MG63 (cell line): Measurements from ENCODE around the gene HARS2. TPM values are rescaled to one million over a fixed set of nuclear protein-coding genes. Genes with fewer than 3 reads are reported as not detected.
"Not testable (repeated sequence)": the region's sequence is repeated elsewhere in the genome, so short reads cannot be mapped to it uniquely, and the experiment has no call there.

Source experiments
- DNase-seq: peaks from one replicate; pipeline ENCODE4 v3.0.0-alpha.2; 2020
- H3K27me3 ChIP-seq: fragments of 250-450 bp; sonication (Bioruptor Pico); 2 replicates; pipeline ENCODE4 v1.5.1; 2020; ENCODE audit warnings: mild to moderate bottlenecking, moderate library complexity
- H3K36me3 ChIP-seq: fragments of 250-450 bp; sonication (Bioruptor Pico); 2 replicates; pipeline ENCODE4 v1.5.1; 2020; ENCODE audit warnings: mild to moderate bottlenecking, moderate library complexity
- H3K4me3 ChIP-seq: fragments of 250-450 bp; sonication (Bioruptor Pico); 2 replicates; pipeline ENCODE4 v1.5.1; 2020; ENCODE audit warnings: mild to moderate bottlenecking, moderate library complexity
- H3K9me3 ChIP-seq: fragments of 250-450 bp; sonication (Bioruptor Pico); 2 replicates; pipeline ENCODE4 v1.5.1; 2020; ENCODE audit warnings: mild to moderate bottlenecking, moderate library complexity
- total RNA-seq: library from RNA; depleted of rRNA; stranded (reverse); fragments of >200 nt; shearing (Covaris generic); gene quantifications from 2 replicates; pipeline ENCODE4 v1.2.3, GENCODE V29; 2014; ENCODE audit warnings: low replicate concordance; rRNA removed

The HARS2 gene, protein sequence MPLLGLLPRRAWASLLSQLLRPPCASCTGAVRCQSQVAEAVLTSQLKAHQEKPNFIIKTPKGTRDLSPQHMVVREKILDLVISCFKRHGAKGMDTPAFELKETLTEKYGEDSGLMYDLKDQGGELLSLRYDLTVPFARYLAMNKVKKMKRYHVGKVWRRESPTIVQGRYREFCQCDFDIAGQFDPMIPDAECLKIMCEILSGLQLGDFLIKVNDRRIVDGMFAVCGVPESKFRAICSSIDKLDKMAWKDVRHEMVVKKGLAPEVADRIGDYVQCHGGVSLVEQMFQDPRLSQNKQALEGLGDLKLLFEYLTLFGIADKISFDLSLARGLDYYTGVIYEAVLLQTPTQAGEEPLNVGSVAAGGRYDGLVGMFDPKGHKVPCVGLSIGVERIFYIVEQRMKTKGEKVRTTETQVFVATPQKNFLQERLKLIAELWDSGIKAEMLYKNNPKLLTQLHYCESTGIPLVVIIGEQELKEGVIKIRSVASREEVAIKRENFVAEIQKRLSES
- total RNA-seq = 41.8 and 50.1 TPM in 2 replicates

DNA sequence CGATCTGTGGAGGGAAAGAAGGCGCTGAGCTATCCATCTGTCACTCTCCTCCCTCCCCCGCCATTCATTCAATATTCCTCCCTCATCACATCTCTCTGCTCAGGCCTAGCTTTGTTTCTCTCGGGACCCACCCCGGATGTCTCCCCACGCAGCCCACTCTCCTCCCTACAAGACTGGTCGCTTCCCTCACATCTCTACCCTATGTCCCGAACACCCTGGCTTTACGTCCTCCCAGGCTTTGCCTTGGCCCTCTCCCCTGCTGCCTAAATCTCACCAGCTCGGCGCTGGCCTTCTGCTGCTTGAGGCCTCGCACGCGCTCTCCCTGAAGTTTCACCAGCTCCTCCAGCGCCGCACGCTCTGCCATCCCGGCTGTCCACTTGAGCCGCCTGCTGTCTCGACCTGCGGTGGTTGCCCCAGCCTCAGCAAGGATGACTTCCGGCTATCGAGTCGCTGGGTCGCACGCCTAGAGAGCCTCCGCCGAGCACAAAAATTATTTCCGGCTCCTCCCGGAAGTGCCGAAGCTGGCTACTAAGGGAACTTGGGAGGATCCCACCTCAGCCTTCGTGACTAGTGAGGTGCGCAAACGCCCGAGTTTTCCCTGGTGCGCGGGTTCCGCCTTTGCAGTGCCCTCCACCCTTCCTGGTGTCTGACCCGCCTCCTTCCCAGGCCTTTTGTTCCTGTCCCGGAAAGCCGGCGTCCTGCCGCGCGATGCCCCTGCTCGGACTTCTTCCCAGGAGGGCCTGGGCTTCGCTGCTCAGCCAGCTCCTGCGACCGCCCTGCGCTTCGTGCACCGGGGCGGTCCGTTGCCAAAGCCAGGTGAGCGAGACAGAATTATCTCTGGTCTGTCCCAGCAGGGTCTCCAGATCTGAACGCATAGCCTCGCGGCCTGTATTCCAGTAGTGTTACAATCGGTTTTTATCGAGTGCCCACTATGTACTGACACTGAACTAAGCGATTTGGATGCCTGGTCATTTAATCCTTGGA lies at the start of gene HARS2, which contains the start of gene HARS1:
Gene HARS2 (plus strand): TSS at position 515 of the 984 bp plus-strand sequence. CDS start 194 bp downstream, at position 709.
Gene HARS1 (minus strand): TSS at position 430 of the 984 bp plus-strand sequence. CDS start 66 bp downstream, at position 364.
- H3K27me3 ChIP-seq = no peaks in the 10 kb centered on the region
- H3K4me3 ChIP-seq = peak within 1 kb of the TSS; percentile 85
- H3K9me3 ChIP-seq = no peaks in the 10 kb centered on the region
- peak; percentile 99 for DNase-seq
- H3K36me3 ChIP-seq = peaks cover 74% of the 10 kb centered on the region

DNA sequence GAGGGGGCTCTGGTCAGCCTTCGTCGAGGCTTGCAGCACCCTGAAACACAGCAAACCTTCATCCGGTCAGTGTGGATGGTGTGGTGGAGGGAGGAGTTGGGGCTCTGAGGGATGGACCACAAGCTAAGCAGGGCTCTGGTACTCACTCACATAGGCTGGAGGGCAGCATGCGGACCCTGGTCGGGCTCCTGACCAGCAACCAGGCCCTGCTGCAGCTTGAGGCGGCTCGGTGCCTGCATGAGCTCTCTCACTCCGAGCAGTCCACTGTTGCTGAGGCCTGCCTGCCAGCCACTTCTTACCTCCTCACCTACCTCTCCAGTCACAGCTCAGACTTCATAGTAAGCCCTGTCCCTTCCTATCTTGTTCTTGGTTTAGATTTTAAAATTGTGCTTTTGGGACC lies 49.5 kb upstream of the HARS2 start:
- H3K27me3 ChIP-seq = no peaks in the 10 kb centered on the region
- H3K4me3 ChIP-seq = no peak overlapping the region
- peaks cover 57% of the 10 kb centered on the region for H3K36me3 ChIP-seq
- DNase-seq = no peak
- no peaks in the 10 kb centered on the region for H3K9me3 ChIP-seq

DNA sequence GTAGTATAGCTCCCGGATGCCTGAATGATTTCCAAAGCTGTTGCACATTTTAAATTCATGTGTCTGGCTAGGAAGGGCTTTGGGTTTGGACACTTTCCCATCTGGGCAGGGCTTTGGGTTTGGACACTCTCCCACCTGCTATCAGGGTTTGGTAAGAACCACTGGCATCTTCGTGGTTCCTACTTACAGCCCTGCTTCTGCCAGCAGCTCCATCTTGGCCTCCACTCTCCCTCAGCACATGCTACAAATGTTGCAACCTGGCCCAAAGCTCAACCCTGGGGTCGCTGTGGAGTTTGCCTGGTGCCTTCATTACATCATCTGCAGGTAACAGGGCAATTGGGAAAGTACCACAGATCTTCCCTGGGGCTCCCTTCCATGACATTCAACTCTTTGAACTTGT lies 48.5 kb upstream of the HARS2 start:
- H3K9me3 ChIP-seq = no peaks in the 10 kb centered on the region
- peak; percentile 57 for DNase-seq
- no peaks in the 10 kb centered on the region for H3K27me3 ChIP-seq
- H3K4me3 ChIP-seq = no peak overlapping the region
- H3K36me3 ChIP-seq = peaks cover 63% of the 10 kb centered on the region

DNA sequence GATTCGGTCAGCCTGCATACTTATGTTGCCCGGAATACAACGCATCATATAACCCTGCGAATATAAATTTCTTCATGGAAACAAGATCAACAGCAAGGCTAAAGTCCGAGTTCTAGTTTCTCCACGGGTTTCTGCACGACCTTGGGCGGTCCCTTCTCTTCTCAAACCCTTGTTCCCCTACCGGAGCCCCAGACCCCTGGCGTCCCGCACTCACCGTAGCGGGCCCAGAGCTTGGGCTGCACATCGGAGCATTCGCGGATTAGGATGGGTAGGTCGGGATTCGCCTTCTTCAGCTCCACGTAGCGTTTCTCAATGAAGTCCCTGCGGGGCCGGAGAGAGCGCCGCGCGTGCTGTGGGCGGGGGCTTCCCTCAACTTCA lies 44.2 kb upstream of the HARS2 start:
- H3K36me3 ChIP-seq = peaks cover 84% of the 10 kb centered on the region
- peak overlapping the region; percentile 86 for H3K4me3 ChIP-seq
- no peak for DNase-seq
- H3K27me3 ChIP-seq = no peaks in the 10 kb centered on the region
- H3K9me3 ChIP-seq = no peaks in the 10 kb centered on the region

DNA sequence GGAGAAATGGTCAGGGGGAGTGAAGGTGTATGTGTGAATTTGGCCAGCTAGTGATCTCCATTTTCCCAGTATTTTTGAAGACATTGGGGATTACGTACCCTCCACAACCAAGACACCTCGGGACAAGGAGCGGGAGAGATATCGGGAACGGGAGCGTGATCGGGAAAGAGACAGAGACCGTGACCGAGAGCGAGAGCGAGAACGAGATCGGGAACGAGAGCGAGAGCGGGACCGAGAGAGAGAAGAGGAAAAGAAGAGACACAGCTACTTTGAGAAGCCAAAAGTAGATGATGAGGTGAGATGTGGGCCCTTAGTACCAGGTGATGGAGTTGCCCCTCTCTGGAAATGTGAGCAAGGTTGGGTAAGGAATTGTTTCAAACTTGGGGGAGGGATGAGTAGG lies 32.4 kb upstream of the HARS2 start:
- Histone ChIP-seq H3K4me3 (no peak overlapping the region), H3K9me3 (no peaks in the 10 kb centered on the region), H3K27me3 (no peaks in the 10 kb centered on the region), H3K36me3 (peaks cover 88% of the 10 kb centered on the region)
- no peak for DNase-seq

DNA sequence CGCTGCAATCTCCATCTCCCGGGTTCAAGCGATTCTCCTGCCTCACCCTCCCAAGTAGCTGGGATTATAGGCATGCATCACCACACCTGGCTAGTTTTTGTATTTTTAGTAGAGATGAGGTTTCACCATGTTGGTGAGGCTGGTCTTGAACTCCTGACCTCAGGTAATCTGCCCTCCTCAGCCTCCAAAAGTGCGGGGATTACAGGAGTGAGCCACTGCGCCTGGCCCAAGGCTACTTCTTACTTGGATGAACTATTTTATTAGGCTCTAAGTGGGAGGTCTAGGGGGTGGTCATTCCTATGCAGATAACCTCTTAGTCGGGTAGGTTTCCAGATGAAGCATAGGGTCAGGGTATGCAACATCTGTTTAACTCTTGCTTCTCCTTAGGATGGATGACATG lies 30.9 kb upstream of the HARS2 start:
- not testable (repeated sequence) for H3K9me3 ChIP-seq, DNase-seq, H3K27me3 ChIP-seq, H3K4me3 ChIP-seq
- peaks cover 73% of the 10 kb centered on the region for H3K36me3 ChIP-seq

DNA sequence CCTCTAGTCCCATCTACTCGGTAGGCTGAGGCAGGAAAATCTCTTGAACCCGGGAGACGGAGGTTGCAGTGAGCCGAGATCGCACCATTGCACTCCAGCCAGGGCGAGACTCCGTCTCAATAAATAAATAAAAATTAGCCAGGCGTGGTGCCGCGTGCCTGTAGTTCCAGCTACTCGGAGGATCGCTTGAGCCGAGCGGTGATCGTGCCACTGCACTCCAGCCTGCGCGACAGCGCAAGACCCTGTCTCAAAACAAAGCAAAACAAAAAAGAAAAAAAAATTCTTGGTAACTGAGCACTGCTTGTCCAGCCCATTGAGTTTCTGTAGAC lies 27.3 kb upstream of the HARS2 start:
- H3K27me3 ChIP-seq = no peaks in the 10 kb centered on the region
- no peak for DNase-seq
- no peaks in the 10 kb centered on the region for H3K9me3 ChIP-seq
- H3K4me3 ChIP-seq = peak overlapping the region; percentile 97
- peaks cover 74% of the 10 kb centered on the region for H3K36me3 ChIP-seq

DNA sequence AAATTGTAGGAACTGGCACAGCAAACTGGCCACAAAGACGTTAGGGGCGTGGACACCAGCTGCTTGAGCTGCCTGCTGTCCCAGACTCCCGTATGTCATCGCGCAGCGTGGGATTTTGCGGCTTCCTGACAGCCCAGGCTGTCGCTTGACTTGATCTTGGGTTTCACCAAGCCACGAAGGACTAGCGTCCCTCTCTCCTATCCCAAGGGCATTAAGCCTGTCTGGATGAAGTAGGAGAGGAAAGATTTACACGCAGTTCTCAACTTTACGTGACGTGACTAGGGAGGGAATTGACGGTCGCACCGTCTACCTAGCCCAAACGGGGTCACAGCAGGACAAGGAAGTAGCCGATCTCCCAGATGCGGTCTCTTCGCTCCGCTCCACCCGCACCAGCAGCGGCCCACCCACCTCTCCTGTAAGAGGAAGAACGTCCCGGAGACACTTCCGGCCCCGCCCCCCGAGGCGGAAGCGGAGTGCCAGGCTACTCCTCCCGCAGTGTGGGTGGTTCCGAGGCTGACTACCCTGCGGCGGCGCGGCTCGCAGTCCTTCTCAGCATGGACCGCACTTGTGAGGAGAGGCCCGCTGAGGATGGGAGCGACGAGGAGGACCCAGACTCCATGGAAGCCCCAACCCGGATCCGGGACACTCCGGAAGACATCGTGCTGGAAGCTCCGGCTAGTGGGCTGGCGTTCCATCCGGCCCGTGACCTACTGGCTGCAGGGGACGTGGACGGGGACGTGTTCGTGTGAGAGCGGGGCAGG lies 26.7 kb upstream of the HARS2 start, which contains the start of gene WDR55:
Gene WDR55 (plus strand): TSS at position 546 of the 761 bp plus-strand sequence. CDS start 9 bp downstream, at position 555.
- H3K27me3 ChIP-seq = no peaks in the 10 kb centered on the region
- peak within 1 kb of the TSS; percentile 97 for H3K4me3 ChIP-seq
- DNase-seq = peak; percentile 99
- H3K9me3 ChIP-seq = no peaks in the 10 kb centered on the region
- H3K36me3 ChIP-seq = peaks cover 74% of the 10 kb centered on the region

DNA sequence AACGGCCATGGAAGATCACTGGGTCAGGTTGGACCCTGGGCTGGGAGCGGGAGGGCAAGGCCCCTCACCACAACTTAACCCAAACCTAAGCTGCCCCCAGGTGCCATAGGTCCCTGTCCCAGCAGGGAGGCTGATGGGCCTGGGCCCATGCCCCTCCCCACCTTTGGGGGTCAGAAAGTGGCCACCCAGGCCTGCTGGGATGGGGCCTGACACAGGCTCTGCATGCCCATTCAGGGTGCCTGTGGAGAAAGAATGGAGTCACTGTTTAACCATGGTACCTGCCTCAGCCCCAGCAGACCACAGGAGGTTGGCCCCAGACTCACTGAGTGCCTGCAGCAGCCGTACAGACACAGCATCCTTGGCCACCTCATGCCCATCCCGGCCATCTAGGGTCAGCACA lies 20.2 kb upstream of the HARS2 start:
- not testable (repeated sequence) for H3K27me3 ChIP-seq, DNase-seq

DNA sequence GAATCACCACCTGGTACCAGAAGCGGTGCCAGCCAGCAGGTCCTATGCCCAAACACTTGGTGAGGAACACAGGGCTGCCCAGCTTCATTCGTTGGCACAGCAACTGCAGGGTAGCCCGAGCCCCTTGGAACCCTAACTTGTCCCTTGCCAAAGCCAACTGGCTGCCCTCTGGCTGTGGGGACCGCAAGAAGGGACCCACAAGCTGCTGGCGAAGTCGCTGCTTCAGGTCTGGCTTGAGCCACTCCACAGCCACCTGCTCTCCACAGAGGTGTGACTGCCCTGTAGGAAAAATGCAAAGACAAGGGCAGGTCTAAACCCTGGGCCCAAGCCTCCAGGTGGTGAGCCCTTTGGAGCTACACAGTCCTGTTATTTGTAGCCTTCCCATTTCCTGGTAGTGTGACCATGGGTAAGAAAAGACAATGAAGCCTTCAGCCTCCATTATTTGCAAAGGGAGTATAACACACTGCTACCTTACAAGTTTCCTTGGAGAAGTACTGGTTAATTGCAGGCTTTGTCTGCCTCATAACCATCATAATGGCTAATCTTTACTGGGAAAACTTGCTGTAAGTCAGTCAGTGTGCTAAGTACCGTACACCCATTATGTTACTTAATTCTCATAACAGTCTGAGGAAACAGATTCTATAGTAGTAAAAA lies 19.7 kb upstream of the HARS2 start:
- DNase-seq = no peak
- no peak overlapping the region for H3K4me3 ChIP-seq
- H3K27me3 ChIP-seq = no peaks in the 10 kb centered on the region
- peaks cover 86% of the 10 kb centered on the region for H3K36me3 ChIP-seq
- H3K9me3 ChIP-seq = no peaks in the 10 kb centered on the region

More for the DNA sequence above, 20.2 kb upstream of the HARS2 start:
- H3K4me3 ChIP-seq, H3K9me3 ChIP-seq: not testable (repeated sequence)
- peaks cover 84% of the 10 kb centered on the region for H3K36me3 ChIP-seq

DNA sequence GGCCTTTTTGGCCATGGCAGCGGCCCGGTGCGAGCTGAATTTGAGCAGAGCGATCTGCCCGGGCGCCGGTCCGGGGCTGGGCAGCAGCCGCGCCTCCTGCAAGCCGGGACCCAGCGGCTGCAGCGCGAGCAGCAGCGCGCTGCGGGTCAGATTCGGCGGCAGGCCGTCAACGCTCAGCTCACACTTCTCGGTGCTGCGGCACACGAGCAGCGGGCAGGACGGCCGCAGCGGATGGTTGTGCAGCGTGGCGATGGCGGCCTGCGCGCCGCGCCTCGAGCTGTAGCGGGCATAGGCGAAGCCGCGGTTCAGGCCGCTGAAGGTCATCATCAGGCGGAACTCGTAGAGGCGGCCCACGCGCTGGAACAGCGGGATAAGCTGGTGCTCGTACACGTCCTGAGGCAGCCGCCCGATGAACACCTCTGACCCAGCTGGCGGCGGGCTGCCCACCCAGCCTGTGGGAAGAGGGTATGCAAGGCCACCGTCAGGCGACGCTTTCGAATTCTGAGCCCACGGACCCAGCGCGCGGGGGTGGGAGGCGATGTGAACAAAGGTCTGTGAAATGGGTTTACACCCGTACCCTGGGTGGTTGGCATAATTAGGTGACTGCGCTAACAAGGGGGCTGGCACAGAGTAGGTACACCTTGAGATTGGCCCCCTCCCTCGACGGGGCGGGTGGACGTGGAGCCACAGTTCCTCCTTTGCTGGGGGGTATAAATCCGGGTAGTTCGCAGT lies 18.6 kb upstream of the HARS2 start:
- no peak overlapping the region for H3K4me3 ChIP-seq
- peaks cover 86% of the 10 kb centered on the region for H3K36me3 ChIP-seq
- peak; percentile 23 for DNase-seq
- H3K9me3 ChIP-seq = no peaks in the 10 kb centered on the region
- H3K27me3 ChIP-seq = no peaks in the 10 kb centered on the region

DNA sequence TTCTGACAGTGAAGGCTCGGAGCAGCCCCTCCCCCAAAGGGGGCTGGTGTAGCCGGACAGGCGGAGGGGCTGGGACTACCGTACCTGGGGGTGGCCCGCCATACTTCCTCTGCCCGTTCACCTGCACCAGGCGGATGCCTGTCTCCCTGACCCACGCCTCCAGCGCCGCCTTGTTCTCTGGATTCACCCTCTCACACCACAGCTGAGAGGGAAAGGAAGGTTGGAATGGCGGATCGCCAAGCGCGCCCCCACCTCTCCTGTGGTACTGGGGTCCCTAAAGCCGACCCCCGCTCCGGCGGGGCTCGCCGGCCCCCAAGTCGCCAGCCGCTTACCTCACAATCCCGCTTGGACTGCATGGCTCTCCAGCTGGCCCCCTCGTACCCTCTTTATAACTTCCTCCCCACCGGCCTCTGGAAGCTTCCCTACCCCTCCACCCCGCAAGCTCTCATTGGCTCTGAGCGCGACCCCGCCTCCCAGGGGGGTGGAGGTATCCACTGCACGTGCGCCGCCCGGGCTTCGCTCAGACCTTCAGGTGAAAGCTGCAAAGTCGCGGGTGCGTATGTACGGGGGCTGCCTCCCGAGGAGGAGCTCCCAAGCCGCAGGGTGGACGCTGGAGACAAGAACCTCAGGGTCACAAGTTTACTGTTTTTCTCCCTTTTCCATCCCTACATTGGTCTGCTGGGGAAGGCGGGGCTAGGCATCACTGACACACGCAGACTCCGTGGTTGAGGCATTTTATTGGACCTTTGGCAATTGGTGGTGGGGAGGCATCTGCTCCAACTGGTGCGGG lies 17.9 kb upstream of the HARS2 start, which contains the start of gene DND1:
Gene DND1 (minus strand): TSS at position 390 of the 790 bp plus-strand sequence. CDS start 34 bp downstream, at position 356.
- H3K36me3 ChIP-seq = peaks cover 86% of the 10 kb centered on the region
- H3K9me3 ChIP-seq = no peaks in the 10 kb centered on the region
- no peaks in the 10 kb centered on the region for H3K27me3 ChIP-seq
- no peak within 1 kb of the TSS for H3K4me3 ChIP-seq
- DNase-seq = no peak

DNA sequence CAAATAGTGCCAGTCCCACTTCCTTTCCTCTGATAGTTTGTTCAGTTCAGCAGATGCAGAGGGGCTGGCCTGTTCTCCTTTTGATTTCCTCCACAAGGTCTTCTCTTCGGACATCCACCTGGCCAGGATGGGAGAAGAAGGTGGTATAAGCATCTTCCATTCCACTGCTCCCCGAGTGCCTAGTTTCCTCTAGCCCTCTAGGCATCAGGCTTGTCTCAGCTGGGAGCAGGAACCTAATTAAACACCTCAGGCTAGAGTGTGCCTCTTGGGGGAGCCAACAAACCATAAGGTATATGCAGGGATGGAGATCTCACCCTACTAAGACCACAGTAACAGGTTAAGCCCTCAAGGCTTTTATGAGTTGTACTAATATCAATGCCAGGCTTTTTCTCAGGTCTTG lies 17.0 kb upstream of the HARS2 start:
- peaks cover 86% of the 10 kb centered on the region for H3K36me3 ChIP-seq
- no peak overlapping the region for H3K4me3 ChIP-seq
- DNase-seq = no peak
- H3K9me3 ChIP-seq = no peaks in the 10 kb centered on the region
- no peaks in the 10 kb centered on the region for H3K27me3 ChIP-seq

DNA sequence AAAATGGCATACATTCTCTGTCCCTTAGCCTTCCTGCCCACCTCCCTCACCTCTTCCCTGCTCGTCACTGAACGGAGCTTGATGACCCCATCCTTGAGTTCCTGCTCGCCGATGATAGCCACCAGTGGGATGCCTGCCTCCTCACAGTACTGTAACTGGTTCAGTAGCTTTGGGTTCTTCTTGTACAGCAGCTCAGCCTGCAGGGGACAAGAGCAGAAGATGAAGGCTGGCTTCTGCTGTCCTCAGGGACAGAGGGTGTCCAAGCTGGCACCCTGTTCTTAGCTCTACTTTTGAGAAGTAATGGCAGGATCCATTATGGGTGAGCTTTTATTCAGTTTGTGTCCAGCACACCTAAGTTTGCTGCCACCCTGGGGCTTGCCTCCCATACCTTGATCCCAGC lies 16.6 kb upstream of the HARS2 start:
- H3K4me3 ChIP-seq = no peak overlapping the region
- H3K36me3 ChIP-seq = peaks cover 86% of the 10 kb centered on the region
- DNase-seq = no peak
- H3K27me3 ChIP-seq = no peaks in the 10 kb centered on the region
- no peaks in the 10 kb centered on the region for H3K9me3 ChIP-seq
